Fibroblast of villous mesenchyme (primary cell): ENCODE results near the gene LDLRAD2. TPM values are rescaled to one million over a fixed set of nuclear protein-coding genes. Genes with fewer than 3 reads are reported as not detected.

ENCODE experiments used
- DNase-seq: peaks from one replicate; pipeline ENCODE4 v3.0.0-alpha.2; 2010; ENCODE audit warnings: low read depth
- H3K4me3 ChIP-seq: 2 replicates; pipeline ENCODE4 v1.5.1; 2011; ENCODE audit warnings: low read depth, mild to moderate bottlenecking, low read length
- CTCF ChIP-seq: IDR thresholded peaks from 2 replicates; pipeline ENCODE4 v1.5.1; 2012; ENCODE audit warnings: low read depth, mild to moderate bottlenecking, low read length; ENCODE audit not compliant: insufficient read depth
- total RNA-seq: library from RNA; depleted of rRNA; stranded (reverse); fragments of >200 nt; gene quantifications from 2 replicates; pipeline ENCODE4 v1.2.3, GENCODE V29; 2012

LDLRAD2 gene
- total RNA-seq, 1 donor: not detected

DNA sequence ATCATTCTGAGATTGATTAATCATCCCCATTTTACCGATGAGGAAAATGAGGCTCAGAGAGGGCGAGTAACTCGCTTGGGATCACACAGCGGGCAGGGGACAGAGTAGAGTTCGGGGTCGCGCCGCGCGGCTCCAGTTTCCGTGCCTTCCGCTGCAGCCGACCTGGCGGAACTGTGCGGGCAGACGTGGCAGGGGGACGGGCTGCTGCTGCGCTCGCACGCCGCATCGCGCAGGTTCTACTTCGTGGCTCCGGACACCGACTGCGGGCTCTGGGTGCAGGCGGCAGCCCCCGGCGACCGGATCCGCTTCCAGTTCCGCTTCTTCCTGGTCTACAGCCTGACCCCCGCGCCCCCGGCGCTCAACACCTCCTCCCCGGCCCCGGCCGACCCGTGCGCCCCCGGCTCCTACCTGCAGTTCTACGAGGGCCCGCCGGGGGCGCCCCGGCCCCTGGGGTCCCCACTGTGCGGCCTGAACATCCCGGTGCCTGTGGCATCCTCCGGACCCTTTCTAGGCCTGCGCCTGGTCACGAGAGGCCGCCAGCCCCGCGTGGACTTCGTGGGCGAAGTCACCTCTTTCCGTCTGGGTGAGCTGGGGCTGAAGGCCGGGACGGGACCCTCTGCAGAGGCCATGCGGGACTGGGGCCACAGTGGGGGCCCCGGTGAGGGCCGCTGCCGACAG, 2.3 kb downstream of the LDLRAD2 start:
- peak; percentile 22 for DNase-seq
- TF ChIP-seq CTCF: peak; percentile 69
- H3K4me3 ChIP-seq: peak overlapping the region; percentile 52

DNA sequence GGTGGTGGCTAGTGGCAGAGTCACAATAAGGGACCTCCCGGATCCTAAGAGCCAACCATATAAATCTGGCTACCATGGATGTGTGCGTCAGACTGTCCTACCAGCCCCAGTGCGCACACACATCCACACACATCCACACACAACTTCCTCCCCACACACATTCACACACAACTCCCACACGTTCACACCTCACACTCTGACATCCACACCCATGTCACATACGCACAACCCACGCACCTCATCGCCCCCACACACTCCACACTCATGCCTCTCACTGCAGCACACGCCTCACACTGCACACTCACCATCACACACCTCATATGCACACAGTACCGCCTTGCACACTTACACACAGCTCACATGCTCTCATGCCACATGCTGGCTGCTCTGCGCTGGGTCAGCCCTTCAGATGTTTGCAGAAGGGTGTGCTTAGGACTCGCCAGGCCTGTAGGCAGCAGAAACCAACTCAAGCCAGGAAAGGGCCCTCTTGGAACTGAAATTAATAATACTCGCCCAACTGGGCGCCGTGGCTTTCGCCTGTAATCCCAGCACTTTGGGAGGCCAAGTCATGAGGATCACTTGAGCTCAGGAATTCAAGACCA, 3.0 kb downstream of the LDLRAD2 start:
- H3K4me3 ChIP-seq: no peak overlapping the region
- TF ChIP-seq CTCF: no peak
- DNase-seq: no peak

- no peak for TF ChIP-seq CTCF
- DNase-seq: no peak
- no peak overlapping the region for H3K4me3 ChIP-seq
Observed at GRCh38 chr1:21815724-21816321, 3.8 kb downstream of the LDLRAD2 start.

DNA sequence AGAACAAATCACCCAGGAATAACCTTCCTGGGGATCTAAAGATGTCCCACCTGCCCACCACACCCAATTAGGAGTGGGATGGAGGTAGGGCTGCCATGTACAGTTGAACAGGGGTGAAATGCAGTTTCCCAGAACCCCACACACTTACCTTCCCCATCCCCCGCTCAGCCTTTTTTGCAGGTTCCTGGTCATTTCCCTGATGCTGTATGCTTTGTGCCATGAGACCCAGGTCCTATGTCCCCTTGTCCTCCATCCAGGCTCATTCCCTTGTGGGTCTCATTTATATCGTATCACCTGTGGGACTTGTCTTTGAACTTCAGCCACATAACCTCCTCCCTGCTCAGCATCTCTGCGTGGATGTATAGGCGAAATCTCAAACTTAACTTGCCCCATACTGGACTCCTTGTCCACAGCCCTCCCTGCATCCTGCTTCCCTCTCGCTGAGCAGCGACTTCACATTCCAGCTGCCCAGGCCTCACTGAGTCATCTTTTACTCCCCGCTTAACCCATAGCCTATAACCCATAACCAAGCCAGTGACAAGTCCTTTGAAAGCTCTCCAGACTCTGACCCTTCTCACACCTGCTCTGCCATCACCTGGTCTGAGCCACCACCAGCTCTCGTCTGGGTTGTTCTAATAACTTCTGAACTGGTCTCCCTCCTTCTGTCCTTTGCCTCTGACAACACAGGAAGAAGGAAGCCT, 4.7 kb downstream of the LDLRAD2 start:
- H3K4me3 ChIP-seq: no peak overlapping the region
- peak; percentile 73 for DNase-seq
- no peak for TF ChIP-seq CTCF

DNA sequence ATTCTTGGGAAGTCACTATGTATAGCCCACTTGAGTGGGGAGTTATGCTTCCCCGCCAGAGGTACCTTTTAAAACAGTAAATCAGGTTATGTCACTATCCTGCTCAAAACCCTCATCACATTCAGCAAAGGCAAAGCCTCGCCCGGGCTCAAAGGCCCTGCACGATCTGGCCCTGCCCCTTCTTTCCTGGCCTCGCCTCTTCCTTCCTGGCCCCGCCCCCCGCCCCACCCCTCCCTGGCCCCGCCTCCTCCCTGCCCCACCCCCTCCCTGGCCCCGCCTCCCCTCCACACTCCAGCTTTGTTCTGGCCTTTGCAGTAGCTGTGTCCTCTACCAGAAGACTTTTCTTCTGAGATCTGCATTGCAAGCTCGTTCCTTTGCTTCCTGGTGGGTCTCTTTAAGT, 6.6 kb downstream of the LDLRAD2 start:
- TF ChIP-seq CTCF: no peak
- no peak overlapping the region for H3K4me3 ChIP-seq
- DNase-seq: no peak

GRCh38 chr1:21820597-21821232, 8.7 kb downstream of the LDLRAD2 start:
- no peak overlapping the region for H3K4me3 ChIP-seq
- no peak for DNase-seq
- TF ChIP-seq CTCF: no peak
